Astrocyte of the cerebellum (primary cell): ENCODE data around the gene CSTPP1.

Source experiments
- DNase-seq: peaks from one replicate; pipeline ENCODE4 v3.0.0-alpha.2; 2011; ENCODE audit warnings: low read depth
- H3K4me3 ChIP-seq: 2 replicates; pipeline ENCODE4 v1.5.1; 2011; ENCODE audit warnings: mild to moderate bottlenecking, low read depth, low read length, moderate library complexity
- CTCF ChIP-seq: IDR thresholded peaks from 2 replicates; pipeline ENCODE4 v1.5.1; 2012; ENCODE audit warnings: low read length, low read depth, moderate library complexity, mild to moderate bottlenecking; ENCODE audit errors: missing control alignments
- in situ Hi-C: cut with HindIII; loops from 2 replicates; pipeline ENCODE4 v1.10.0; 2017; ENCODE audit warnings: low sequenced_read_pairs

CSTPP1 gene

GRCh38 chr11:47148270-47148669 is 211.7 kb downstream of the CSTPP1 start:
- in situ Hi-C loops = no loop called here
- H3K4me3 ChIP-seq = no peak overlapping the region
- no peak for DNase-seq
- no peak for TF ChIP-seq CTCF

GRCh38 chr11:47148903-47149531 is 212.5 kb downstream of the CSTPP1 start:
- DNase-seq = no peak
- no peak for TF ChIP-seq CTCF
- in situ Hi-C loops = no loop called here
- no peak overlapping the region for H3K4me3 ChIP-seq

- no peak for DNase-seq
- no peak for TF ChIP-seq CTCF
- in situ Hi-C loops = no loop called here
- H3K4me3 ChIP-seq = no peak overlapping the region
These were observed 213.2 kb downstream of the CSTPP1 start for GRCh38 chr11:47149782-47150181.

- in situ Hi-C loops = no loop called here
- no peak overlapping the region for H3K4me3 ChIP-seq
- DNase-seq = no peak
- no peak for TF ChIP-seq CTCF
These were observed 215.8 kb downstream of the CSTPP1 start for GRCh38 chr11:47152126-47152952.

GRCh38 chr11:47152953-47153950 is 216.7 kb downstream of the CSTPP1 start:
- peak; percentile 67 for DNase-seq
- H3K4me3 ChIP-seq = no peak overlapping the region
- in situ Hi-C loops = no loop called here
- peak; percentile 99 for TF ChIP-seq CTCF
